Hepatic stellate cell (primary cell): ENCODE measurements around the gene APPL2.

Experiments used
- DNase-seq: peaks from one replicate; pipeline ENCODE4 v3.0.0; 2011; ENCODE audit warnings: low spot score

APPL2 gene

DNA sequence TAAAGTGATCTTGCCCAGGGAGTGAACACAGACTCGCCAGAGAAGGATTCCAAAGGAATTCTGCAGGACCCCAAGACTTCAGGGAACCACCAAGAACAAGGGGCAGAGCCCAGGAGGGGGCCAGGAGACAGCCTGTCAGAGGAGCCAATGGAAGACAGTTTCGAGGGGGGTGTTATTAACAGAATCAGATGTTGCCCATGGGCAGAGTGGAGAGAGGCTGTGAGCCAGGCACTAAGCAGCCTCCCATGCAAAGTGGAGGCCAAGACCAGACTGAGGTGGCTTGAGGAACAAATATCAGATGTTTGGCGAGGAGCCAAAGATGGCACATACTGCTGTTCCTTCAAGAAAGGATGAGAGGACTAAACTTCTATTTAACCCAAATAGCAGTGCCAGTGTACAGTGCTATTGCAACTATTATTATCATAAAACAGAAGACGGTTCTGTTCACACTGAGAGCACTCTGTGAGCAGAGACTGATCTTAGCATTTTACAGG, 12.6 kb downstream of the APPL2 start:
- no peak for DNase-seq

DNA sequence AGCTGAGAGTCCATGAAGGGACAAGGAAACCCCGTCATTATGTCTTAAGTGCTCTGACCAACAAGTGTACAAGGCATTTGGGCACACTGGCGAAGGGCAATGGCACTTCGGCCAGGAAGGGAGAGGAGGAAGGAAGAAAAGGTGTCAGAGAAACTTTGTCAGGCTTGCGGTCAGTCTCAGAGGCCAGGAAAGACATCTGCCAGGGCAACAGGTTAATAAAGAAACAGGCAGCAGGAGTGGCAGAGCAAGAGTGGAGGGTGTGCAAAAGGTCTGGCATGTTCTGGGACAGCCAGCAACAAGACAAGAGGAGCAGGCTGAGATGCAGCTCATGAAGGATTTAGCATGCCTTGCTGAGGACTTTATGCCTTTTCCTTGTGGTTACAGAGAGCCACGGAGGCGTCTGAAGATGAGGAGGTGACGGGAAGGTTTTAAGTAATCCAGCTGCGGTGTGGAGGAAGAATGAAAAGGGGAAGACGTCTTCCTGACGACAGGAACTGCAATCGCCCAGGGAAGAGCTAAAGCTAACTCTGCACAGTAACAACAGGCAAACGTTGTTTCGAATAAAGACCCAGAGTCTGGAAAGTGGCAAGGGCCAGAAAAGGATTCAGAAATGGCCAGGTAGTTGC, 13.1 kb downstream of the APPL2 start:
- no peak for DNase-seq

DNA sequence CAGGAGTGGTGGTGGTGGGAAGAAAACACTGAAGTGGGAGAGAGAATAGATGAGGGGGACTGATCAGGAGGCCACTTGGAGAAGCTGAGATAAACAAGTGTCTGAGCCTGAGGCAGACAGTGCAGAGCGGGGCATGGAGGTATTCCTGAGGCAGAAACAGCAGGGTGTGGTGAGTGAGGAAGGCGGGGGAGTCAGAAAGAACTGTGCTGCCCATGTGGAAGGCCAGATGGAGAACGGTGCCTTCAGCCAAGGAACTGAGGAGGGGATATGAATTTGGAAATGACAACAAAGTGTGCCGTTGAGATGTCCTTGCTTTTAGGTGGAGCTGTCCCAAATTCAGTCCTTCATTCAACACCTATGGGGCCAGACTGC, 13.7 kb downstream of the APPL2 start:
- no peak for DNase-seq

DNA sequence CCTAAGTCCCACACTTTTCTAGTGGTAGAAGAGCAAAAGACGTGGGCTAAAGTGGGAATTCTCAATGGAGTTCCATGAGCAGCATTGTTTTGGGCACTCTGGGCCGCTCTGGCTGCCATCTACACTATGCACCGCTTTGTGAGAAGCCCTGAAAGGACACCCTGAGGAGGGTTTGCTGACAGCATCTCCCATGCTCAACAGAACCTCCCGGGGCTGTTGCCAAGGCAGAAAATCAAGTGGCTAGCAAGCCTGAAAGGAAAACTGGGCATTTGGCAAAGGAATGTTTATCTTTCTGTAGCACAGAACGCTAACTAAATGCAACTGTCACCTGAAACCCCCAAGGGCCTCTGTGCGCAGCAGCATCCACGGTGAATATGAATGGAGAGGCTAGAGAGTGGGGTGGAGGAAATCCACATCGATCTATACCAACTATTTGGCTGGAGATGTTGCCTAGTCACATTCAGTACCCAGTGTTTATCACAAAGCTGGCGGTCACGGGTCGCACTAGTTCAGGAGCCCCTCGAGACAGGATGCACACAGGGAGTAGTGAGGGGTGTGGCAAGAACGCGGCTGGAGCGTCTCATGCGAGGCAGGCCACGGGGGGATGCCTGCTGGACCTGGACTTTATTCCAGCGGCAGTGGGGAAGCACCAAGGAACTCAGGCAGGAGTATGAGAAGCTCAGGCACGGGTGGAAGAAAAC, 14.2 kb downstream of the APPL2 start:
- DNase-seq: no peak

DNA sequence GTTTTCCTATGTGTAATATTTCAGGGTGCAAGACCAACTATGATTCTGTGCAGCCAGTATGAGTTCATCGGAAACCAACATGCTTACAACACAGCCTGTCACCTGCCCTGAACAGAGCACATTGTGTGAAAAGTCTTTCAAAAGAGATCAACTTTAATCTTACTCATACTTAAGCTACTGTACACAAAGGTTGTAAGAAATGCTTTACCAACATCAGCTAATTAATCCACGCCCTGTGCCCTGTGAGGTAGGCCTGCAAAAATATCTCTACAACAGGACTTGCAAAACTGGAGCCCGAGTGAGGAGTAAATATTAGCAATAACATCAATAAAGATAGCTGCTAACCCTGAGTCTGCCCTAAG, 15.1 kb downstream of the APPL2 start:
- no peak for DNase-seq

DNA sequence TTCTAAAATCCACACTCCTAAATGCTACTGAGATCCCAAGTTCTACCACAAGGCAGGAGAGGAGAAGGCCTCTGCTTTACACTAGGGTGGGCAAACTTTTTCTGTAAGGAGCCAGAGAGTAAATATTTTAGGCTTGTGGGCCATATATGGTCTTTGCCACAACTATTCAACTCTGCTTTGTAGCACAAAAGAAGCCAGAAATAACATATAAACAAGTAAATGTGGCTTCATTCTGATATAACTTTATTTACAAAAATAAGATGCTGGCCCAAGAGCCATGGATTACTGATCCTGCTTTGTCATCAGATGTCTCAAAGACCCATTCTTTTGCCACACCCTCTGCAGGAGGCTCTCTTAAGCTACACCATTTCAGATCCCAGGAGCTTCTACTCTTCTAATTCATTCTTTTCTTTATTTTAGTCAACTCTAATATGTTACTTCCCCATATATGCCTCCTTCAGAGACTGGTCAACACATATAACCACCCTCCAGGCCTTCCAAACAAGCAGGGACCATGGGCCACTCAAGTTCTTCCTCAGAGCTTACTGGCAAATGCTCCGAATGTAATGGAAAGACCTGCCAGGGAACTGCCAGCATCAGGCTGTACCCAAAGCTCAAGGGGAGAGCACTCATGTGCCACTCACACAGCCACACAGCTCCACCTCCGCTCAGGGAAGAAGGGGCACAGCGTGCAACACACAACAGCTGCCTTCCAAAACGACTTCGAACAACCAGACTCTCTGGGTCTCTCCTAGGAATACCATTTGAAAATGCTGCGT, 15.6 kb downstream of the APPL2 start:
- DNase-seq: no peak

DNA sequence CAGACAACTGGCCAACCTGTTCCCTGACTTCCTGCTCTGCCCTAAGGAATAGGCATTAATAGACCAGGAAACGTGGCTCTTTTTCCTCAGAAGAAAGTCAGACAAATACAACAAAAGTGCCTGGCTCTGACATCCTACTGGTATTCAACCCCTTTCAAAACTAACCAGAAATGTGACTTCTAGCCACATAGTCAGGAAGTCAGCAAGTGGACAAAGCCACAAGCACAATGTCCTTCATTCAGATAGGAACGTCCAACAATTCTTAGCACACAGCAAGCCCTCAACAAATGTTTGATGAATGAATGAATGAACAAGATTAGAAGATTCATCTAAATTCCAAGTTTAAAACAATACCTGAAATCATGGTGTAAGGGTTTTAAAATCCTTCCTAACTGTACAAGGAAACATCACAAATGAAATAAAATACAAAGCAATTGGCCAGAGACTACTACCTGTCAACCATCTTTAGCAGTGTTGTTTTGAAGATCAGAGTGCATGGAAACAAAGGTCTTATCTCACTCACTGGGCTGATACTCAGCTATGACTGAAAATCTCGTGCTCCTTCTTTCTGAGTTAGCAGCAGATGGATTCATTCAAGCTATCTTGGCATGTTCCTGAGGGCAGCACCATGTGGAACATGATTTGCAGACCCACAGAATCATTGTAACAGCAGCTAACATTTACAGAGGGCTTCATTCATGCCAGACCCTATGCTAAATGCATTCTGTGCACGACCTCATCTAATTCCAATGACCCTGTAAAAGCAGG, 16.5 kb downstream of the APPL2 start:
- DNase-seq: no peak

DNA sequence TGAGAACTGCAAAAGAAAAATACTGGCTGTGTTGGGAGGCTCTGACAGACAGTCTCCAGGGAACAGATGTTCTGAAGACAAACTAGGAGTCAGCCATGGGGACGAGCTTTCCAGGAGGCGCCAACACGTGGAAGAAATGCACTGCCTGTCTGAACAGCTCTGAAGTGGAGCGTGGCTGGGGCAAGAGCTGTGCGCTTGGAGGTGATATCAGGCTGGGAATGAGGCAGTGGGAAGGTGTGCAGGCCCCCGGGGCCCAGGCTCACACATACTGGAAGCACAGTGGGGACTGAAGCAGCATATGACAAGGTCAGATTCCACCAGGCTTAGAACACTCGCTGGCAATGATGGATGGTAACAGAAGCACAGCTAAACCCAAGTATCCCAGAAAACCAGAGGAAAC, 17.5 kb downstream of the APPL2 start:
- DNase-seq: no peak

DNA sequence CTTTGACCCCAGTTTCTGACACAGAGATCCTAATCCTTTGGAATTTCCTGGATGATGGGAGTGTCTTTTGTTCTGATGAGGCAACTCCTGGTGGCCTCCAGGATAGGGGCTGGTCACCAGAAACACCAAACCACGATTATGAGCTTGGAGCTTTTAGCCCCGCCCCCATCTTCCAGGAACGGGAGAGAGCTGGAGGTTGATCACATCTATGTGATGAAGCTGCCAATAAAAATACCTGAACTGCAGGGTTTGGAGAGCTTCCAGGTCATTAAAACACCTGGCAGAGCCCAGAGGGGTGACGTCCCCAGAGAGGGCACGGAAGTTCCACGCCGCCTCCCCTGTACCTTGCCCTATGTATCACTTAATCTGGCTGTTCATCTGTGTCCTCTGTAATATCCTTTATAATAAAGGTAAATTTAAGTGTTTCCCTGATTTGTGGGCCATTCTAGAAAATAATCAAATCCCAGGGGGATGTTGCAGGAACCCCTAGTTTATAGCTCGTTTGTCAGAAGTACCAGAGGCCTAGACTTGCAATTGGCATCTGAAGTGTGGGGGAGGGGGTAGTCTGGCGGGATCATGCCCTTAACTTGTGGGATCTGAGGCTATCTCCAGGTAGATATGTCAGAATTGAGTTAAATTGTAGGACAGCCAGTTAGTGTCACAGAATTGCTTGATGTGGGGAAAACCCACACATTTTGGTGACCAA, 21.2 kb downstream of the APPL2 start:
- no peak for DNase-seq

DNA sequence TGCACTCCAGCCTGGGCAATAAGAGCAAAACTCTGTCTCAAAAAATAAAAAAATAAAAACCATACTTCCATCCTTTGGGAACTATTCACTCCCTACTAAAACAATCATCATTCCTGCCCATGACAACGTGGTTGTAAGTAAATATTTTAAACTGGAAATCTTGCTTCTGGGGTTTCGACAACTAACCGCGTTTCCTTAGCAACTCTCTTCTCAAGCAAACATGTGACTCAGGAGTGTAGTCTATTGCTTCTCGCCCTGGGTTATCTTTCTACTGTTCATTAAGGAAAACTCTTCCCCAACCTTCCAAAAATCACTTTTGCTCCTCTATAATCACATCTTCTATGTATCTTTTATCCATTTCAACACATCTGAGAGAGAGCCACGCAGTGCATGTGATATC, 21.8 kb downstream of the APPL2 start:
- no peak for DNase-seq

DNA sequence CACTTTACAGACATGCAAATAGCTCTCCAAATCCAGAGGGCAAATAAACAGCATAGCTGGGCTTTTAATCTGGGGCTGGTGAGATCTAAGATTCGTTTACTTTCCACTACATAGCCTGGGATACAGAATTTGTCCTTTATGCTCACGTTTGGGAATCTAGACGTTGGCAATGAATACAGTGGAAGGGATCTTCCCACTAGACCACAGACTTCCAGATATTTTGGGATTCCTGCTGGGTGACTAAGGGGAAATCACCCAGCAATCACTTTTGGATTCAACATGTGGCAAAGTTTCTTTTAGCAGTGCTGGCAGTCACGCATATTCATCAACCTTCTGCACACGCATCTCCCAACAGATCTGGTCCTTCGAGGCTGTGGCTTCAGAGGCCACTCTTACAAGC, 23.5 kb downstream of the APPL2 start:
- peak; percentile 65 for DNase-seq

DNA sequence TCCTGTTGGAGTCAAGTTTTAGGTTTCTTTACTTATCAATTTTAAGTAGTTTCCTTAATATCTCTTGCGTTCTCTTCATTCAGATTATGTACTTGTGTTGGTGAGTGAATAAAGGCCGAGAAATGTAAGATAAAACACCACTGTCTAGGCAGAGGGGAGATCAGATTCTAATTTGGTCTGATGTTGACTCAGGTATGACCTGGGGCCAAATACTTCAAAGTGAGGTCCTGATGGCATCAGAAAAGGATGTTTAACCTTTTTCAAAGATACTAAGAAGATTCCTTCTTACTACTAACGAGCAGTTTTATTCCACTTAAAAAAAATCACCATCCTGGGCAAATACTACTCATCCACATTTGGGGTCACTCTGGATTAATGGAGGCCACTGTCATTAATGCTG, 26.9 kb downstream of the APPL2 start:
- DNase-seq: no peak

DNA sequence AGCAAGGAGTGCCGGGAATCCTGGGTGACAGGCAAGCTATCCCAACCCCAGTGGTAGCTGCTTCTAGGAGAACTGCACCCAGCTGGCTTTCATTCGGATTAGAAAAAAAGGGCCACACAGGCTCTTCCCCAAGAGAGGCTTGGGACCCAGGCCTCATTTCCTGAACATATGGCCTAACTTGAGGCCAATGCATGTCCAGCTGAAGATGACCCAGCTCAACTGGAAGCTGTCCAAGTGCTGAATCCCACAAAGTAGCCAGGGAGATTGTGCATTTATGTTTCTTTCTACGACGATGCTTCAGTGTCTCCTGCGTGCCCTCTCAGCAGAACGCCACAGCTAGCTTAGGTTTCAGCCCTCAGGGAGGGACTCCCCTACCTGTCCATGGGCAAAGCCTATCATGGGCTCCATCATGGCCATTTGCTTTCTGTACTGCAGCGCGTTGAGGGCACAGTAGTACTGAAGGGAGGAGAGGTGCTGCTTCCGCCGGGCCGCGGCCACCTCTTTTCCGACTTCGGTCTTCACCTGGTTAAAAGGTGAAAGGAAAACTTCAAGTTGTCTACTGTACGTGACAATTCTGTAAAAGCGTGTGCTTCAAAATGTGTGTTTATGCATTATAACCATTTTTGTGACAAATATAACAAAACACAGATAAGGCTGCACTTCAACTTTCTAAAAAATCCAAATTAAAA, 29.1 kb downstream of the APPL2 start:
- no peak for DNase-seq

DNA sequence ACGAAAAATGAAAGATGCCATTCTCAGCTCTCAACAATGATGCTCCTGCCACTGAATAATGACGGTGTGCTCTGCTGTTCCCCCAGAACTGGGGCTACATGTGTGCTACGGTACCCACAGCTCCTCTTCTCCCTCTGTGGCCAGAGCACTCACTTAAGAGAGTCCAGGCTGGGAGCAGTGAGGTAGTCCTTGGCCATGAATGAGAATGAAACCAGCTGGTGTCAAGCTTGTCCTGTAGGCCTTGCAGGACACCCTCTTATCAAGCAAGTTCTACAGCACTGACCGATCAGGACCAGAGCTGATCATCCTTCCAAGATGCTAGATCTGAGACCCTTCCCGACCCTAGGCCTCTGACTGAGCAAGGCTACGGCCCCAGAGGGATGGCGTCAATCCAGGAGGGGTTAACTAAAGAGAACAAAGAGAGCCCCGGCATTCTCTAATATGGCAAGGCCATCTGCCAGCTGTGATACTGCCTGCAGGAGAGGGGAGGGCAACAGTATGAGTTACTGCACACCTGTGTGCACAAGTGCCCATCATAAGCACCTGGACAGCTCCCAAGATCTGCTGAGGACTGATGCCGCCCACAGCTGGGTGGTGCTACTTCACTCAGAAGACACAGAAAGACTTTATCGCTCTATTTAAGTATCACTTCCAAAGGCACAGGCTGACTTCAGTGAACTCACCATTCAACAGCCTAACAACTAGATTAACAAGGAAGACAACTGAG, 30.5 kb downstream of the APPL2 start:
- no peak for DNase-seq

DNA sequence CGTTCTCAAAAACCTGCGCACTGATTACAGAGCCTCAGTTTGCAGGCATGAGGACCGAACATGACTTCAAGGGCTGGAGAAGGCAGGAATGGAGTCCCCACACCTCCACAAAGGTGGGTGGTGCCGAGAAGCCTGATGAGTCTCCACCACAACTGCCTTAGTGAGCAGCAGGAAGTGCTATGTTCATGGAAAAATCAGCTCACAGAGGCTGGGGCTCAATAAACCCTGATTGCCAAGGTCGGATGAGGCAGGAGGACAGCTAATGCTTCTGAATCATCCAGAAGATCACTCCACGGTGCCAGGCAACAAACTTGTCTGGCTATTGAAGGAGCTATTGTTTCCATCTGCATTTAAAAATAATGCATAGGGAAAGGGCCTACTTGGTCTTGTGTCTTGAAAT, 31.1 kb downstream of the APPL2 start:
- DNase-seq: no peak

DNA sequence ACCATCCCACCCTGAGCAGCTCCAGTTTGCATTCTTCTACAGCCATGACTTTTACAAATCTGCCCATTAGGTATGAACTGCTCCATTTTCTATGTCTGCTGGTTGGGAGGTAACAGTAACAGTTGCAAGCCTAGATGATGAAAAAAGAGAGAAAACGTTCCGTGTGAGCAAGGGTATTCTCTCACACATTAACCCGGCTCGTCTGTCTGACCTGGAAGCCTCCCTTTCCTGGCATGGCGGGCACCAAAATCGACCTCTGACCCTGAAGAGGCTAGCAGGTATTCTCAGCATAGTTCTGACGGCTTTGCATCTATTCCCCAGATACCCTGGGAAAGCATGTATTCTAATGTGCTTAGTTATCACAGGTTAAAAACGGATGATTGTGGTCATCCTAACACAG, 31.8 kb downstream of the APPL2 start:
- no peak for DNase-seq

DNA sequence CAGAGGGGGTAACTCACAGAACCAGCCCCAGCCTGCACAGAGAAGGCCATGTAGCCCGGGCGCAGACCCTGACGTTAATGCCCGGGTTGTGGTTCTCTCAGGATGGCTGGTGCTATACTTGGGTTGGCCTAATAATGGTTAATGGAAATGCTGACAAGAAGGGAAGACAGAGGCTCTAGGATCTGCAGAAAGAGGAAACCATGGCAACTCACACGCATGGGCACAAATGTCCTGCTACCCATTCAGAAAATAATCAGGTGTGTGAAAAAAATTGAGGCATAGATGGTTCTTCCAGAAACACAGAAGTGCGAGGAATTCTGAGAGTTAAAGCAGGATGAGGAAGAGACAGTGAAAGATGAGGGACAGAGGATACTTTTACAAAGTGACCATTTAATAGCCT, 33.8 kb downstream of the APPL2 start:
- no peak for DNase-seq

DNA sequence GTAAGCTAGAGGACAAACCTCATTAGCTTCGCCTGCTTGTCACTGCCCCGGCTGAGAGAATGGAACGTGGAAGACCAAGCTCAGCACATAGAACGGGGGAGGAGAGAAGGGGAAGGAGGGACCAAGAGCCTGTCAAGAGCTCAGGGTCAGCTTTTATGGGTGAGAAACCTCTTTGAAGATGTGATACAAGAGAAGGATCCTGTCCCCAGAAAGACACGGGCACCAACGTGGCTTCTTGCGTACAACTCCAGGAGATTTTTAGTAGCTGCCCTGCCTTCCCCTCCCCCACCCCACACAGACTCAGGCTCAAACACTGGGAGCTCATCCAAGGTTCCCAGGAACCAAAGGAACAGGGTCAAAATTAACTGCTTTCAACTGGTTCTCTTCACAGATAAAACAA, 34.7 kb downstream of the APPL2 start:
- no peak for DNase-seq

DNA sequence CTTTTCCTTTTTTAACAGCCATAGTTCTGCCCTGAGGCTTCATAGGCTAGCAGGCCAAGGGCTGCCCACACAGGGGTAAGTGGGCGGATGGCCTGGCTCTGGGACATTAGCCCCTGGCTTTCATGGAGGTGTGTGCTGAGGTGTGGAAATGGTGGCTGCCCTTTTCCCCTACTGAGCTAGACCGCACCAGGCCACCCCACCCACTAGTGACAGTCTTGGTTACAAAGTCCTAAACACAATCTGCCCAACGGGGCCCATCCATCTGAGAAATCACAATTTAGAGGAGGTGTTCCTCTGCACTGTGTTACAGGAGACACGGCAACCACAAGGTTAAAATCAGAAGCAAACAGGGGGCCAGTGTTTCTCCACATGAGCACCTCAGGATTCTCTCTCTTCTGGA, 35.6 kb downstream of the APPL2 start:
- no peak for DNase-seq

DNA sequence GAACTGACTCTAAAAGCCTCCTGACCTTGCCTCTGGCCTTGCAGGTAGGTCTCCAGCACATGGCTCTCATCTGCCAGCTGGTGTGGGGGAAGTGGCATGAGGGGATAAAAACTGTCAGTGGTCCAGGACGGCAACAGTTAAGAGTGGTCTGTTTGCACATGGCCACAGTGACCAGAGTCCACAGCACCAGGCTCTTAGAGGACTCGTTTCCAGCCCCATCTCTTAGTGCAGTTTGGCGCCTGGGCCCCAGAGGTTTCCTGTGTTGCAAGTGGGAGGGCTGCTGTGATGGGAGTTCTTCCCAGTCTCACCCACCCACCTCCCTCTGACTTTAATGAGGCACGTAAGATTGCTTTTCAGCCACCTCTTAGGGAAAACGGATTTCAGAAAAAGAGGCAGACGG, 37.0 kb downstream of the APPL2 start:
- no peak for DNase-seq

DNA sequence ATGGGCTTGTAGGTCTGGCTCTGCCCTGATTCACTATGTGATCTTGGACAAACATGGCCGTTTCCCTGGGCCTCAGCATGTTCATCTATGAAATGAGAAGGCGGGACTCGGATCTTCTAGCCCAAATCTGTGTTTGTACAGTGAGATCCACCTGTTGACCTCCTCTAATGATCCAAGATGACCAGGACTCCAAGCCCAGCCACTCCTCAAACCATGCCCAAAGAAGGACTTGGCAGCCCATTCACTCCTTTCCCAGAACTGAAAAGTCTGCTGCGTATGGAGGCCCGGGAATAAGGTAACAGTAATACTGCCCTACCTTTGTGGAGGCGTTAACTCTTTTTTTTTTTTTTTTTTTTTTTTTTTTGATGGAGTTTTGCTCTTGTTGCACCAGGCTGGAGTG, 39.9 kb downstream of the APPL2 start:
- DNase-seq: no peak
